Neuronal stem cell (in vitro differentiated cells): ENCODE measurements around the gene CFL1.
A peak's percentile ranks its signal among the peaks of the same experiment; 100 is the strongest.

Source experiments
- DNase-seq: peaks from one replicate; pipeline ENCODE4 v3.0.0-alpha.2; 2013; ENCODE audit warnings: low spot score
- H2AFZ ChIP-seq: one replicate; pipeline ENCODE4 v1.6.1; 2013; ENCODE audit warnings: mild to moderate bottlenecking, low read length, inconsistent platforms
- H2AK5ac ChIP-seq: 2 replicates; pipeline ENCODE4 v1.6.1; 2013; ENCODE audit warnings: low read depth, mild to moderate bottlenecking, inconsistent platforms, low read length, moderate library complexity, mixed read lengths
- H2BK120ac ChIP-seq: 2 replicates; pipeline ENCODE4 v1.6.1; 2013; ENCODE audit warnings: low read depth, mild to moderate bottlenecking, inconsistent platforms, low read length, moderate library complexity, mixed read lengths
- H2BK12ac ChIP-seq: one replicate; pipeline ENCODE4 v1.6.1; 2013; ENCODE audit warnings: low read length, inconsistent platforms
- H2BK15ac ChIP-seq: 2 replicates; pipeline ENCODE4 v1.6.1; 2013; ENCODE audit warnings: mild to moderate bottlenecking, low read length, inconsistent platforms, mixed read lengths
- H2BK5ac ChIP-seq: one replicate; pipeline ENCODE4 v1.6.1; 2013; ENCODE audit warnings: inconsistent platforms, mild to moderate bottlenecking, low read length, moderate library complexity
- H3K14ac ChIP-seq: one replicate; pipeline ENCODE4 v1.6.1; 2013; ENCODE audit warnings: low read length, inconsistent platforms
- H3K18ac ChIP-seq: 2 replicates; pipeline ENCODE4 v1.6.1; 2013; ENCODE audit warnings: low read length, inconsistent platforms
- H3K23ac ChIP-seq: 2 replicates; pipeline ENCODE4 v1.6.1; 2013; ENCODE audit warnings: low read depth, mild to moderate bottlenecking, mixed read lengths, low read length, inconsistent platforms; ENCODE audit not compliant: poor library complexity
- H3K27ac ChIP-seq: replicated peaks from 3 replicates; pipeline ENCODE4 v1.5.1; 2013; ENCODE audit warnings: low read length, inconsistent platforms
- H3K27me3 ChIP-seq, 3 experiments: 2 replicates each; pipeline ENCODE4 v1.6.1; 2013; ENCODE audit warnings: low read length in 3 of 3, mild to moderate bottlenecking in 2 of 3, inconsistent platforms in 1 of 3, low read depth in 1 of 3, mixed read lengths in 1 of 3, moderate library complexity in 1 of 3; ENCODE audit not compliant: control insufficient read depth in 3 of 3, insufficient read depth in 3 of 3
- H3K36me3 ChIP-seq, 2 donors: replicated peaks in 1 of 2; 2 replicates each; pipeline ENCODE4 v1.6.1; 2013; ENCODE audit warnings: low read length in 2 of 2; ENCODE audit not compliant: control insufficient read depth in 2 of 2, insufficient read depth in 2 of 2
- H3K4ac ChIP-seq: 2 replicates; pipeline ENCODE4 v1.6.1; 2013; ENCODE audit warnings: inconsistent platforms, mild to moderate bottlenecking, low read length, moderate library complexity
- H3K4me1 ChIP-seq, 2 donors: 1 replicate in 1 of 2; 2 replicates in 1 of 2; pipeline ENCODE4 v1.6.1; 2013; ENCODE audit warnings: low read length in 2 of 2, low read depth in 1 of 2; ENCODE audit not compliant: control insufficient read depth in 2 of 2, insufficient read depth in 1 of 2
- H3K4me2 ChIP-seq: one replicate; pipeline ENCODE4 v1.6.1; 2013; ENCODE audit warnings: mild to moderate bottlenecking, low read length, inconsistent platforms; ENCODE audit not compliant: insufficient read depth, poor library complexity, severe bottlenecking
- H3K4me3 ChIP-seq, 2 donors: 2 replicates each; pipeline ENCODE4 v1.5.1; 2013; ENCODE audit warnings: low read length in 2 of 2, mild to moderate bottlenecking in 2 of 2, inconsistent platforms in 1 of 2, moderate library complexity in 1 of 2
- H3K79me1 ChIP-seq: one replicate; pipeline ENCODE4 v1.6.1; 2013; ENCODE audit warnings: low read depth, mild to moderate bottlenecking, inconsistent platforms, low read length, moderate library complexity
- H3K9ac ChIP-seq: one replicate; pipeline ENCODE4 v1.6.1; 2013; ENCODE audit warnings: mild to moderate bottlenecking, low read depth, low read length, inconsistent platforms; ENCODE audit not compliant: poor library complexity
- H3K9me3 ChIP-seq, 2 donors: replicated peaks in 1 of 2; 2 replicates each; pipeline versions ENCODE3 to v1.6.1; 2013; ENCODE audit warnings: low read length in 2 of 2, mild to moderate bottlenecking in 2 of 2, inconsistent platforms in 1 of 2, low read depth in 1 of 2, mixed read lengths in 1 of 2, moderate library complexity in 1 of 2; ENCODE audit not compliant: control insufficient read depth in 2 of 2, insufficient read depth in 1 of 2
- H4K8ac ChIP-seq: one replicate; pipeline ENCODE4 v1.6.1; 2013; ENCODE audit warnings: low read depth, mild to moderate bottlenecking, inconsistent platforms, low read length, moderate library complexity
- H4K91ac ChIP-seq: one replicate; pipeline ENCODE4 v1.6.1; 2013; ENCODE audit warnings: low read length, low read depth, mild to moderate bottlenecking, inconsistent platforms; ENCODE audit not compliant: poor library complexity
- WGBS, 2 donors: extraction: QIAGEN DNeasy Blood & Tissue Kit; methylation state at CpG; one replicate each; pipeline ENCODE4 v1.1.7; 2013; ENCODE audit warnings: missing lambda C conversion rate in 2 of 2, mixed read lengths in 1 of 2; ENCODE audit not compliant: insufficient read length in 2 of 2, insufficient replicate concordance in 1 of 2; ENCODE audit errors: extremely low coverage in 2 of 2; 5-methylcytosine and 5-hydroxymethylcytosine counted together

CFL1 gene

GRCh38 chr11:65860278-65861164, 2.5 kb upstream of the CFL1 start, which contains the start of gene MUS81:
Gene MUS81 (plus strand): TSS chr11:65860433. CDS start chr11:65860754, 321 bp downstream.
- H3K4me1 ChIP-seq = peaks cover 8 to 17% of the 10 kb centered on the region in 2 donors
- peak within 1 kb of the TSS; percentile 93 for H3K18ac ChIP-seq
- H2BK120ac ChIP-seq = peak within 1 kb of the TSS; percentile 91
- peak within 1 kb of the TSS; percentile 75 for H2AFZ ChIP-seq
- H3K27me3 ChIP-seq = no peaks in the 10 kb centered on the region
- peak within 1 kb of the TSS; percentile 93 for H3K4ac ChIP-seq
- H3K9me3 ChIP-seq = no peaks in the 10 kb centered on the region
- H3K14ac ChIP-seq = peak within 1 kb of the TSS; percentile 100
- peak within 1 kb of the TSS; percentile 92 for H2AK5ac ChIP-seq
- H2BK5ac ChIP-seq = peak within 1 kb of the TSS; percentile 95
- H2BK12ac ChIP-seq = peak within 1 kb of the TSS; percentile 84
- H3K4me3 ChIP-seq = peak within 1 kb of the TSS; percentile 83 to 92
- H3K4me2 ChIP-seq = peak within 1 kb of the TSS; percentile 99
- DNase-seq = peak; percentile 95
- H3K9ac ChIP-seq = peak within 1 kb of the TSS; percentile 99
- peak within 1 kb of the TSS; percentile 95 for H3K23ac ChIP-seq
- peaks cover 34% of the 10 kb centered on the region for H3K79me1 ChIP-seq
- peak within 1 kb of the TSS; percentile 96 for H2BK15ac ChIP-seq
- peaks cover 45 to 55% of the 10 kb centered on the region in 2 donors for H3K36me3 ChIP-seq
- H4K8ac ChIP-seq = peak within 1 kb of the TSS; percentile 82
- H4K91ac ChIP-seq = peak within 1 kb of the TSS; percentile 85
- no CpG with 5 or more reads among the region's 78 CpGs for WGBS, 2 donors
- peak within 1 kb of the TSS; percentile 91 for H3K27ac ChIP-seq

DNA sequence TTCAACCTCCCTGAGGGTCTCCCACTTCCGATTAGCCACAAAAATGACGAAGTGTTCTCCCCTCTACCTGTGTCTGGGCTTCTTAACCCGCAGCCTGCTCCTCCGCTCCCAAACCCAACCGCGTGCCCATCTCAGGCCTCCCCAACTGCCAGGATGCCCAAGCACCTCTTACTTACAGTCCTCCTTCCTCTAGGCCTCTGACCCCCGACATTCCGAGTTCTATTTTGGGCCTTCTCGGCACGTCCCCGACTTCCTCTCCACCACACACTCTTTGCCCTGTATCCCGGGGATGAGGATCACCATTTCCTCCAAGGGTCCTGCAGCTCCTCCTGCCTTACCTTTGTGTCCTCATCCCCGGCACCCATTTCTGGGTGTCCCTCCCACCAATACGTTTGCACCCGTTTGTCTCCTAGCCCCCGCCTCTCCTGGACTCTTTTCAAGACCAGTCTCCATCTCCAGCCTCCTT, 1.9 kb upstream of the CFL1 start:
- peak overlapping the region; percentile 93 for H3K18ac ChIP-seq
- no CpG with 5 or more reads among the region's 16 CpGs for WGBS, 2 donors
- H3K27me3 ChIP-seq = no peaks in the 10 kb centered on the region
- peak overlapping the region; percentile 75 for H2AFZ ChIP-seq
- no peak overlapping the region for H2BK120ac ChIP-seq
- peak overlapping the region; percentile 95 for H2BK5ac ChIP-seq
- peak overlapping the region; percentile 83 to 92 for H3K4me3 ChIP-seq
- no peak overlapping the region for H2BK15ac ChIP-seq
- H3K14ac ChIP-seq = no peak overlapping the region
- peaks cover 49 to 55% of the 10 kb centered on the region in 2 donors for H3K36me3 ChIP-seq
- DNase-seq = no peak
- H2AK5ac ChIP-seq = peak overlapping the region; percentile 20
- H3K4me1 ChIP-seq = peaks cover 8 to 17% of the 10 kb centered on the region in 2 donors
- H3K23ac ChIP-seq = peak overlapping the region; percentile 95
- no peaks in the 10 kb centered on the region for H3K9me3 ChIP-seq
- H3K9ac ChIP-seq = peak overlapping the region; percentile 95
- H3K4me2 ChIP-seq = peak overlapping the region; percentile 99
- no peak overlapping the region for H4K8ac ChIP-seq
- H4K91ac ChIP-seq = peak overlapping the region; percentile 6
- peaks cover 37% of the 10 kb centered on the region for H3K79me1 ChIP-seq
- H3K4ac ChIP-seq = no peak overlapping the region
- H3K27ac ChIP-seq = peak overlapping the region; percentile 91
- H2BK12ac ChIP-seq = peak overlapping the region; percentile 11

DNA sequence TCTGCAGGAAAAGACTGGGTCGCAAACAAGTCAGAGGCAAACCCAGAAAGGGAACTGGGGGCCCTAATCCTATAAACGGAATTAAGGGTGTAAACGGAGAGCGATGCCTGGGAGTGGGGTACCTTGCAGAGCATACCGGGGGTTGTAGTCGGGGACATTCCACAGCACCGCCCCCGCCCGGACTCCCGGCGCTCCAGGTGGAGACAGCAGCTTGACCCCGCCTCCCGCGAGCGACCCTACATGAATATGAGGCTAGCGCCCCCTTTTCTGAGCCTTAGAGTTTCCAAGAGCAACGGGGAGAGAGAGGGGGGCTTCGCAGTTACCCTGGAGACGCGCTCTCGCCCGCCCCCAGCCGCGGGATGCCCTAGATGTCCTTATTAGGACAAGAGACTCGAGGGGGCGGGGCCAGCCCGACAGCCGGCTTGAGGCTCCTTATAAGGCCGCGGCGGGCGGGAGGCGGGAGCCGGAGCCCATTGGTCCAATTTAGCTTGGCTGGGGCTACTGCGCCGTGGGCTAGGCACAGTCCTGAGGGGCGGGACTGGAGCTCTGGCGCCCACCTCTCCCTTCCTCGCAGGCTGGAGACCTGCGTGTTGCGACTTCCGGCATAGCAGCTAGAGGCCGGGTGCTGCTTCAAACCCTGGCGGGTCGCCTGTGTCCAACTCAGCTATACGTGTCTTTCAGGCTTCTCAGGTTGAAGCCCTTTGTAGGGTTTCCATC, 1.3 kb upstream of the CFL1 start:
- Histone ChIP-seq H3K18ac (peak overlapping the region; percentile 93), H2BK12ac (no peak overlapping the region), H4K91ac (peak overlapping the region; percentile 6), H4K8ac (no peak overlapping the region), H3K27me3 (no peaks in the 10 kb centered on the region), H2BK15ac (no peak overlapping the region), H2BK120ac (no peak overlapping the region), H3K36me3 (peaks cover 49 to 55% of the 10 kb centered on the region in 2 donors), H2BK5ac (peak overlapping the region; percentile 95), H3K4me2 (peak overlapping the region; percentile 99), H2AK5ac (peak overlapping the region; percentile 20), H3K9ac (peak overlapping the region; percentile 95), H3K14ac (no peak overlapping the region), H3K9me3 (no peaks in the 10 kb centered on the region), H2AFZ (peak overlapping the region; percentile 75), H3K23ac (peak overlapping the region; percentile 95), H3K4me3 (peak overlapping the region; percentile 83 to 92), H3K4ac (no peak overlapping the region), H3K4me1 (peaks cover 8 to 17% of the 10 kb centered on the region in 2 donors), H3K27ac (peak overlapping the region; percentile 91), H3K79me1 (peaks cover 39% of the 10 kb centered on the region)
- DNase-seq = peak; percentile 100
- WGBS, 2 donors = no CpG with 5 or more reads among the region's 46 CpGs
